Measurements from ENCODE around the gene ISLR. TPM values are rescaled to one million over a fixed set of nuclear protein-coding genes. Genes with fewer than 3 reads are reported as not detected.

ISLR gene
- total RNA-seq, 2 donors from 2014 or later, result 0.29 TPM; not detected in 1

- Histone ChIP-seq H3K4me3 (ENCODE audit: low read length) (no peak overlapping the region), H3K27ac (ENCODE audit: low read depth, low read length) (no peak overlapping the region), H3K9me3 (ENCODE audit: control insufficient read depth, low read length) (no peaks in the 10 kb centered on the region), H3K9ac (ENCODE audit: extremely low read depth, low read length, poor library complexity, severe bottlenecking) (no peak overlapping the region), H3K36me3 (ENCODE audit: control insufficient read depth, insufficient read depth, low read length) (no peaks in the 10 kb centered on the region), H3K4me1 (ENCODE audit: control insufficient read depth, insufficient read depth, low read length) (no peaks in the 10 kb centered on the region), H3K27me3 (ENCODE audit: control insufficient read depth, insufficient read depth, low read length, poor library complexity, severe bottlenecking) (no peaks in the 10 kb centered on the region)
- Mint-ChIP-seq H3K4me3 (no peak overlapping the region), H3K4me1 (peaks cover 44% of the 10 kb centered on the region), H3K9me3 (no peaks in the 10 kb centered on the region), H3K27ac (peak overlapping the region; percentile 4), H3K27me3 (ENCODE audit: insufficient read depth) (peaks cover 10% of the 10 kb centered on the region), H3K36me3 (ENCODE audit: low read depth) (no peaks in the 10 kb centered on the region)
- 91% methylated on average over 1 of the region's 1 CpG for WGBS, 2 experiments (ENCODE audit: insufficient coverage in 1 of 2, insufficient read length in 1 of 2)
- TF ChIP-seq CTCF (conservative IDR thresholded peaks at IDR 0.05), result no peak
- no peak for DNase-seq
Observed at GRCh38 chr15:74211656-74212055, 38.1 kb downstream of the ISLR start.

- Mint-ChIP-seq H3K4me3 (no peak overlapping the region), H3K27ac (peak overlapping the region; percentile 20), H3K27me3 (ENCODE audit: insufficient read depth) (peaks cover 6% of the 10 kb centered on the region), H3K4me1 (peaks cover 49% of the 10 kb centered on the region), H3K9me3 (no peaks in the 10 kb centered on the region), H3K36me3 (ENCODE audit: low read depth) (no peaks in the 10 kb centered on the region)
- H3K9me3 ChIP-seq (ENCODE audit: control insufficient read depth, low read length), result no peaks in the 10 kb centered on the region
- no peak overlapping the region for H3K27ac ChIP-seq (ENCODE audit: low read depth, low read length)
- no peaks in the 10 kb centered on the region for H3K36me3 ChIP-seq (ENCODE audit: control insufficient read depth, insufficient read depth, low read length)
- 86 to 88% methylated on average over 9 of the region's 9 CpGs for WGBS, 2 experiments (ENCODE audit: insufficient coverage in 1 of 2, insufficient read length in 1 of 2)
- H3K9ac ChIP-seq (ENCODE audit: extremely low read depth, low read length, poor library complexity, severe bottlenecking), result no peak overlapping the region
- no peak for DNase-seq
- H3K27me3 ChIP-seq (ENCODE audit: control insufficient read depth, insufficient read depth, low read length, poor library complexity, severe bottlenecking), result no peaks in the 10 kb centered on the region
- H3K4me3 ChIP-seq (ENCODE audit: low read length), result no peak overlapping the region
- H3K4me1 ChIP-seq (ENCODE audit: control insufficient read depth, insufficient read depth, low read length), result no peaks in the 10 kb centered on the region
- TF ChIP-seq CTCF (conservative IDR thresholded peaks at IDR 0.05), result no peak
Observed at GRCh38 chr15:74212494-74212893, 39.0 kb downstream of the ISLR start.

GRCh38 chr15:74213858-74214284, 40.4 kb downstream of the ISLR start:
- no peak for TF ChIP-seq CTCF (conservative IDR thresholded peaks at IDR 0.05)
- no peak overlapping the region for H3K4me3 ChIP-seq (ENCODE audit: low read length)
- no peaks in the 10 kb centered on the region for H3K27me3 ChIP-seq (ENCODE audit: control insufficient read depth, insufficient read depth, low read length, poor library complexity, severe bottlenecking)
- no peak overlapping the region for H3K9ac ChIP-seq (ENCODE audit: extremely low read depth, low read length, poor library complexity, severe bottlenecking)
- H3K27ac Mint-ChIP-seq, result peak overlapping the region; percentile 35
- no peaks in the 10 kb centered on the region for H3K9me3 Mint-ChIP-seq
- no peak for DNase-seq
- peak overlapping the region; percentile 75 for H3K27ac ChIP-seq (ENCODE audit: low read depth, low read length)
- peaks cover 5% of the 10 kb centered on the region for H3K27me3 Mint-ChIP-seq (ENCODE audit: insufficient read depth)
- no peaks in the 10 kb centered on the region for H3K9me3 ChIP-seq (ENCODE audit: control insufficient read depth, low read length)
- no peaks in the 10 kb centered on the region for H3K4me1 ChIP-seq (ENCODE audit: control insufficient read depth, insufficient read depth, low read length)
- 66 to 89% methylated on average over 1 to 7 of the region's 7 CpGs for WGBS, 2 experiments (ENCODE audit: insufficient coverage in 1 of 2, insufficient read length in 1 of 2)
- no peaks in the 10 kb centered on the region for H3K36me3 ChIP-seq (ENCODE audit: control insufficient read depth, insufficient read depth, low read length)
- no peak overlapping the region for H3K4me3 Mint-ChIP-seq
- H3K36me3 Mint-ChIP-seq (ENCODE audit: low read depth), result no peaks in the 10 kb centered on the region
- peaks cover 42% of the 10 kb centered on the region for H3K4me1 Mint-ChIP-seq

Data from endodermal cell (in vitro differentiated cells).